Activated T-helper 1 cell treated with anti-CD3 and anti-CD28 coated beads, Interleukin-12 subunit alpha, Interleukin-12 subunit beta, Interleukin-2, Interleukin-4 antibody, amounts not matched to agents 30 ng/mL and 10 ng/mL and 1 ng/mL, durations not matched to agents 14 hours and 24 hours and 36 hours (primary cell): ENCODE data around the gene THRB. TPM values are rescaled to one million over a fixed set of nuclear protein-coding genes. Genes with fewer than 3 reads are reported as not detected.

Experiments
- DNase-seq: peaks from one replicate; pipeline ENCODE4 v3.0.0; 2021; ENCODE audit warnings: low spot score
- H3K27ac Mint-ChIP-seq: one replicate; pipeline ENCODE4 v1.8.0; 2021; ENCODE audit warnings: mild to moderate bottlenecking, mixed read lengths
- H3K27me3 Mint-ChIP-seq: one replicate; pipeline ENCODE4 v1.8.0; 2022; ENCODE audit warnings: mild to moderate bottlenecking, moderate library complexity, mixed read lengths; ENCODE audit not compliant: insufficient read depth
- H3K36me3 Mint-ChIP-seq: one replicate; pipeline ENCODE4 v1.8.0; 2021; ENCODE audit warnings: low read depth, mixed read lengths
- H3K4me1 Mint-ChIP-seq: one replicate; pipeline ENCODE4 v1.8.0; 2021; ENCODE audit warnings: low read depth, mixed read lengths
- H3K4me3 Mint-ChIP-seq: one replicate; pipeline ENCODE4 v1.8.0; 2021; ENCODE audit warnings: mild to moderate bottlenecking, moderate library complexity, mixed read lengths
- H3K9me3 Mint-ChIP-seq: one replicate; pipeline ENCODE4 v1.8.0; 2021; ENCODE audit warnings: mixed read lengths
- intact Hi-C: fragments of 100-400 bp; cut with micrococcal nuclease; formaldehyde crosslinking; loops from one replicate; pipeline ENCODE4 v1.15.1; 2024
- total RNA-seq: library from RNA; stranded (reverse); gene quantifications from 2 replicates; pipeline ENCODE4 v1.2.3, GENCODE V29; 2022

THRB gene
- total RNA-seq, 1 donor from 2014 or later, result not detected

DNA sequence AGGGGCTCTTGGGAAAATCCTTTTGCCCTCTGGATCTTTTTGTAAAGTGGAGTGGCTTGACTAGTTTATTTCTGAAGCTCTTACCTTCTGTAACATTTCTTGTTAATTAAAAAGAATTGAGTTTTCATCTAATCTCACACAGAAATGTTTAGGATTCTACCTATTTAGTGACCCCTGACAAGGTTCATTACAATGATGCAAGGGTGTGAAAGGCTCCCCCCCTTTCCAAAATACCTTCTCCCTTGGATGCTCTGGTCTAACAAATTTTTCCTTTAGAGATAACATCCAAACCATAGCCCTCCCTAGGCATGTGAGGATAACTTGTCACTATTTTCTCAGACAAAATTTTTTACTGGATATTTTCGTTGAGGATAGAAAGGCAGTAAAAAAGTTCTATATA, 223.9 kb downstream of the THRB start:
- H3K27me3 Mint-ChIP-seq, result peaks cover 9% of the 10 kb centered on the region
- intact Hi-C loops, result no loop called here
- no peak for DNase-seq
- no peak overlapping the region for H3K4me3 Mint-ChIP-seq
- no peak overlapping the region for H3K27ac Mint-ChIP-seq
- no peaks in the 10 kb centered on the region for H3K9me3 Mint-ChIP-seq
- no peaks in the 10 kb centered on the region for H3K4me1 Mint-ChIP-seq
- H3K36me3 Mint-ChIP-seq, result no peaks in the 10 kb centered on the region

- H3K4me1 Mint-ChIP-seq, result no peaks in the 10 kb centered on the region
These were observed 224.4 kb downstream of the THRB start for GRCh38 chr3:24270204-24270691.

DNA sequence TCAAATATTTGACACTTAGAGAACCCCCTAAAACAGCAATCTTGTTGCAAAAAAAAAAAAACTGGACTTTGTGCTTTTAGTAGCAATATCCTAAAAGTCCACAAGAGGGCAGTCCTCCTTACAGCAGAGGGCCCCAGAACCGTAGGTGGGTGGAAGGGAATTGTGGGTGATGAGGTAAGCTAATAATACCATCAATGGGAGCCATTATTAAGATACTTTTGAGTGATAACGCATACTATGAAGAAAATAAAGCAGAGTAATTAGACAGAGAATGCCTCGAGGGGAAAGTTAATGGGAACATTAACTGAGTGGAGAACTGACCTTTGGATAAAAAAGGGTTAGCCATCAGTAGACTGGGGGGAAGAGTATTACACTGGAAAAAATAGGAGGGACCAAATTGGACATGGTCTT, 229.9 kb downstream of the THRB start:
- no peak for DNase-seq
- Mint-ChIP-seq H3K4me3 (no peak overlapping the region), H3K4me1 (no peaks in the 10 kb centered on the region), H3K27ac (no peak overlapping the region), H3K9me3 (no peaks in the 10 kb centered on the region), H3K27me3 (peaks cover 8% of the 10 kb centered on the region), H3K36me3 (no peaks in the 10 kb centered on the region)
- intact Hi-C loops, result loop anchor here (1.0 to 2.0 kb wide), 2 partner anchors 265 to 422 kb away; no protein-coding TSS in a partner anchor

More at GRCh38 chr3:24270204-24270691, 224.4 kb downstream of the THRB start:
- H3K27ac Mint-ChIP-seq, result no peak overlapping the region
- H3K36me3 Mint-ChIP-seq, result no peaks in the 10 kb centered on the region
- H3K9me3 Mint-ChIP-seq, result no peaks in the 10 kb centered on the region
- intact Hi-C loops, result no loop called here
- DNase-seq, result no peak
- H3K27me3 Mint-ChIP-seq, result peaks cover 9% of the 10 kb centered on the region
- H3K4me3 Mint-ChIP-seq, result no peak overlapping the region

DNA sequence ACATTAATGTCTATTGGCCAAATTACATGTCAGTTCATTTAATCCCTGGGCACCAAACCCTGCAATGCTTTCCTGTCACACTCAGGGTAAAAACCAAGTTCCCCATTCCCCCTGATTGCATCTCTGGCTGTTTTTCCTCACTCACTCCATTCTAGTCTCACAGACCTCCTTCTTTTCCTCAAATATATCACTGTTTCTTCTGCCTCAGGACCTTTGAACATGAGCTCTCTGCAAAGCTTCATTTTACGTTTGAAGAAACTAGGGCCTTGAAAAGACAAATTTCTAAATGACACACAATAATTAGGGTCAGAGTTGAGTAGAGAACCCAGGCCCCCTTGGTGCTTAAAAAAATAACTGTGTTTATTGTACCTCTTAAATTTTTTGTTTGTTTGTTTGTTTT, 230.6 kb downstream of the THRB start:
- intact Hi-C loops, result loop anchor here (1.0 to 2.0 kb wide), 2 partner anchors 265 to 423 kb away; no protein-coding TSS in a partner anchor
- Mint-ChIP-seq H3K9me3 (no peaks in the 10 kb centered on the region), H3K36me3 (no peaks in the 10 kb centered on the region), H3K27me3 (peaks cover 8% of the 10 kb centered on the region), H3K27ac (no peak overlapping the region), H3K4me3 (no peak overlapping the region), H3K4me1 (no peaks in the 10 kb centered on the region)
- no peak for DNase-seq

DNA sequence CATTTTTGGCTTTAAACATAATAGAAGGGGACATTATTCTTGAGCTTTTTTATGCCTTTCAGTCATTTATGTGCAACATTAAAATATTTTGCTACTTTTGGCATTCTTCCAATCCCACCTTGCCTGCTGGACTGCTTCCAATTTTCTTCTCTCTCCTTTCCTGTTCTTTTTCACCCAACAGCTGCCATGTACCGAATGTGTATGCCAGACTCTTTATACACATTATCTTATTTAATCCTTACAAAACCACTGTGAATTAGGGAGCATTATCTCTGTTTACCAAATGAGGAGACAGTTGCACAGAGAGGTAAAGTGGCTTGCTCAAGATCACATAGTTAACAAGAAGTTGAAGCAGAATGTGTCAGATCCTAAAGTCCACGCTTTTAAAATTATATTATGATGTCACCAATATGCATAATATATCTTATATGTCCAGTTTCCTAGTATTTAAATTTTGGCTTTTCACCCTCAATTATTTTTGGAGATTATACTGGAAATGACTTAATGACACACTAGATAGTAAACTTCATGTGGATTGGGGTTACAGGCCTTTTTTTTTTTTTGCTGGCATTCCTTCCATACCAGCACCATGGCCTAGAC, 231.5 kb downstream of the THRB start:
- no peak overlapping the region for H3K4me3 Mint-ChIP-seq
- H3K36me3 Mint-ChIP-seq, result no peaks in the 10 kb centered on the region
- DNase-seq, result no peak
- H3K4me1 Mint-ChIP-seq, result no peaks in the 10 kb centered on the region
- H3K9me3 Mint-ChIP-seq, result no peaks in the 10 kb centered on the region
- intact Hi-C loops, result no loop called here
- peaks cover 8% of the 10 kb centered on the region for H3K27me3 Mint-ChIP-seq
- no peak overlapping the region for H3K27ac Mint-ChIP-seq

- no peak overlapping the region for H3K4me3 Mint-ChIP-seq
- no peaks in the 10 kb centered on the region for H3K4me1 Mint-ChIP-seq
- no peaks in the 10 kb centered on the region for H3K9me3 Mint-ChIP-seq
- intact Hi-C loops, result no loop called here
- DNase-seq, result no peak
- no peaks in the 10 kb centered on the region for H3K36me3 Mint-ChIP-seq
- peaks cover 6% of the 10 kb centered on the region for H3K27me3 Mint-ChIP-seq
- H3K27ac Mint-ChIP-seq, result no peak overlapping the region
These were observed 233.1 kb downstream of the THRB start for GRCh38 chr3:24261521-24261920.

DNA sequence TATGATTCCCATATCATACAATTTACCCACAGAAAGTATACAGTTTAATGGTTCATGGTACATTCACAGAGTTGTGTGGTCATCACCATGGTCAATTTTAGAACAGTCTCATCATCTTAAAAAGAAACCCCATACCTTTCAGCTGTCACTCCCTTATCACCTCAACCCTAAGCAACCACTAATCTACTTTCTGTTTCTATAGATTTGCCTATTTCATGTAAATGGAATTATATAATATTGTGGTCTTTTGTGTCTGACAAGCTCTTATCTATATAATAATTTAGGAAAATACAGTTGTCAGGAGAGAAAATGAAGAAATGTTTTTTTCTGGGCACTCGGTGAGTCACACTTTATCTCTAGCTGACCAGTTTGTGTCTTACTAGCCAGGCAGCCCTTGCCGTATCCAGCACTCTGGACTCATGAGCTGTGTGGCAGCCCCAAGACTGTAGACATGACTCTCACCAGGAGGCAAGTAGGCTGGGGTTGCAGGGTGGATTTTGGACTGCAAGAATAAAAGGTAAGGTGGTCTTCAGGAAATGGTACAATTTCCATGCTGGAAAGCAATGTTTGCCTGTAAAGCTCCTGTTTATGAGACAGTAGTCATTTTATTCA, 234.6 kb downstream of the THRB start:
- intact Hi-C loops, result no loop called here
- H3K4me3 Mint-ChIP-seq, result no peak overlapping the region
- no peaks in the 10 kb centered on the region for H3K36me3 Mint-ChIP-seq
- no peak overlapping the region for H3K27ac Mint-ChIP-seq
- H3K4me1 Mint-ChIP-seq, result no peaks in the 10 kb centered on the region
- no peaks in the 10 kb centered on the region for H3K9me3 Mint-ChIP-seq
- H3K27me3 Mint-ChIP-seq, result peaks cover 3% of the 10 kb centered on the region
- no peak for DNase-seq

DNA sequence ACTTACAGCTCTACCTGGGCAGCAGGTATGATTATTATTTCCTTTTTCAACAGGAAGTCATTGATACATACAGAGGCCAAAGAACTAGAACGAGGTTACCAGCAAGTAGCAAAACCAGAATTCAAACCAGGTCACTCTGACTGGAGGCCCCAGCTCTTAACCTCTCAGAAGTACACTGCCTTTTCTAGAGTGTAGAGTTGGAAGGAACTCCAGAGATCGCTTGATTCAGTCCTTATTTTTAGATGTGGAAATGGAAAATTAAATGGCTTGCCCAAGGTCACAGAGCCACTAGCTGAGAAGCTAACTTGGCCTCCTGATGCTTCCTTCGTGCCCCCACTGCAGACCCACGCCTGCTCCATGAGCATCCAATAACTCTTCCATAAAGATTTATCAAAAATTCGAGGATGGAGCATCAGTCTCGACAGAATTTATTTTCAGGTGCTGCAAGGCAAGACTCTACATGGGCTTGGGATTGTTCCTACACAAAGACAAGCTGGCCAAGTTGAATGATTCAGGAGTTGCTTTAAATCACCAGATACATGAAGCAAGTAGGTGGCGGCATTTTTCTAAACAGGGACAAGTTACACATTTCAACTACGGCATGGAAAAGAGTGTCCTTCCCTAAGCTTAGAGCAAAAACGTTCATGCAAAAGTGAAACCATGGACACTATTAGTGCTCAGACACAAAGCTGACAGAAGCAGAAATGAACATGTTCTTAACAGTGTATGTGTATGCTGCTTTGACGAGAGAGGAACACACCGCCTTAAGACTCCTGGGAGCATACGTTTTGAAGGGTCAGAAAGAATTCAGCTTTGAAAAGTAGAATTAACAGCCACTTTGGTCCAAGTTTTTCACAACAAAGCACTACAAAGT, 235.7 kb downstream of the THRB start:
- H3K27me3 Mint-ChIP-seq, result no peaks in the 10 kb centered on the region
- H3K9me3 Mint-ChIP-seq, result no peaks in the 10 kb centered on the region
- no peaks in the 10 kb centered on the region for H3K36me3 Mint-ChIP-seq
- intact Hi-C loops, result no loop called here
- no peak for DNase-seq
- no peaks in the 10 kb centered on the region for H3K4me1 Mint-ChIP-seq
- no peak overlapping the region for H3K4me3 Mint-ChIP-seq
- H3K27ac Mint-ChIP-seq, result no peak overlapping the region

DNA sequence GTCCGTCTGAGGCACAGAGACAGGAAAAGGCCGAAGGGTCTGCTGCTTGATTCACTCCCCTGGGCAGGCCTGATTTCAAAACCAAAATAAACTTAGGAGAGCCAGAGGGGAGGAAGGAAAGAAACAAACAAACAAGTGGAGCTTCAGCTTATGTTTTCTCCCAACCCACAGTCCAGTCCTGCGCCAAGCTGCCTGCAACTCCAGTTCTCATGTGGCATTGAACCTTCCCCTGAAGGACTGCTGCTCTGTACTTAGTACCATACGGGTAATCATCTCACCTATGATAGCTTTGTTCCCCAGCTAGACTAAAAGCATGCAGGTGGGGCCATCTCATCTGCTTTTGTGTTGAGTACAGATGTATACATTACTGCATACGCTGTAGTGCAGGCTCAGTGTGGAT, 236.4 kb downstream of the THRB start:
- Mint-ChIP-seq H3K9me3 (no peaks in the 10 kb centered on the region), H3K4me3 (no peak overlapping the region), H3K27ac (no peak overlapping the region), H3K36me3 (no peaks in the 10 kb centered on the region), H3K4me1 (no peaks in the 10 kb centered on the region), H3K27me3 (peaks cover 2% of the 10 kb centered on the region)
- intact Hi-C loops, result no loop called here
- DNase-seq, result no peak

GRCh38 chr3:24255414-24255813, 239.2 kb downstream of the THRB start:
- H3K9me3 Mint-ChIP-seq, result no peaks in the 10 kb centered on the region
- intact Hi-C loops, result no loop called here
- no peaks in the 10 kb centered on the region for H3K36me3 Mint-ChIP-seq
- no peaks in the 10 kb centered on the region for H3K4me1 Mint-ChIP-seq
- peaks cover 7% of the 10 kb centered on the region for H3K27me3 Mint-ChIP-seq
- no peak overlapping the region for H3K27ac Mint-ChIP-seq
- no peak for DNase-seq
- no peak overlapping the region for H3K4me3 Mint-ChIP-seq

DNA sequence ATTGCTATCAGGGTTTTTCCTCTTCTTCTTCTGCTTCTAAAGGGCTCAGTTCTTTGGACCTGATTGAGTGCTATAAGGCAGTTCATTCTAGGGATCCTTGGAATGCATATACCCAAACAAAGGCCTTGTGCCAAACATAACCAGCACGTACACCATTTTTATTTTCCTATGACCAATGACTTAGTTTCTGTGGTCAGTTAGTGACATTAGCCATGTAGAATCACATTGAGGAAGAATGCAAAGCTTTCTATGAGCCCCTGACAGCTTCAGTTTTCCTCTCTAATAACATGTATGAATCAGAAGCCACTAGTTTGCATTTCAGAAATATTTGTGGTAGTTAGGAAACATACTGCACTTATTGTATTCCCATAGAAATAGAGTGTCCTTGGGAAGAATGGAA, 240.0 kb downstream of the THRB start:
- H3K27ac Mint-ChIP-seq, result no peak overlapping the region
- peaks cover 7% of the 10 kb centered on the region for H3K27me3 Mint-ChIP-seq
- intact Hi-C loops, result no loop called here
- H3K4me3 Mint-ChIP-seq, result no peak overlapping the region
- no peaks in the 10 kb centered on the region for H3K9me3 Mint-ChIP-seq
- DNase-seq, result no peak
- no peaks in the 10 kb centered on the region for H3K36me3 Mint-ChIP-seq
- H3K4me1 Mint-ChIP-seq, result no peaks in the 10 kb centered on the region

DNA sequence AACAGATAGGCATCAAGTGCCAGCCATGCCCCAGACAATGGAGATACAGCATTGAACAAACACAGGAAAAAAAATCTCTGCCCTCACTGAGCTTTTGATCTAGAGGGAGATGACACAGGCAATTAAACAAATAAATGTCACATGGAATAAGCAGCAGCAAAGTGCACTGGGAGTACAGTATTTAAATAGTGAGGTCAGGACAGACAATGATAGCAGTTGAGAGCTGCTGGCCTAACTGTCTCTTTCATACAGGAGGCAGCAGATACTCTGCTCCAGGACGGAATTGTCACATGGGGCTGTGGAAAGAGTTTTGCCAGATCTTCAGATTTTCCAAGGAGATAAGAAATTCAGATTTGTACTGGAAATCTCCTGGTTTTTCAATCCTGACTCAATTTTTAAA, 241.3 kb downstream of the THRB start:
- no peaks in the 10 kb centered on the region for H3K4me1 Mint-ChIP-seq
- intact Hi-C loops, result no loop called here
- no peak for DNase-seq
- no peak overlapping the region for H3K4me3 Mint-ChIP-seq
- peaks cover 7% of the 10 kb centered on the region for H3K27me3 Mint-ChIP-seq
- H3K27ac Mint-ChIP-seq, result no peak overlapping the region
- H3K36me3 Mint-ChIP-seq, result no peaks in the 10 kb centered on the region
- H3K9me3 Mint-ChIP-seq, result no peaks in the 10 kb centered on the region

- intact Hi-C loops, result no loop called here
- no peaks in the 10 kb centered on the region for H3K36me3 Mint-ChIP-seq
- no peaks in the 10 kb centered on the region for H3K4me1 Mint-ChIP-seq
- no peaks in the 10 kb centered on the region for H3K9me3 Mint-ChIP-seq
- no peak for DNase-seq
- H3K4me3 Mint-ChIP-seq, result no peak overlapping the region
- no peak overlapping the region for H3K27ac Mint-ChIP-seq
- peaks cover 7% of the 10 kb centered on the region for H3K27me3 Mint-ChIP-seq
These were observed 245.1 kb downstream of the THRB start for GRCh38 chr3:24249523-24249922.
